Stimulated activated CD8-positive, alpha-beta memory T cell treated with anti-CD3 and anti-CD28 coated beads, Interleukin-7, amount 100 ng/mL, for 1 hour (primary cell): Measurements from ENCODE around the gene MCF2L2.
"Not testable (repeated sequence)": the region's sequence is repeated elsewhere in the genome, so short reads cannot be mapped to it uniquely, and the experiment has no call there.

Experiments used
- DNase-seq, 2 donors: peaks; one replicate each; pipeline ENCODE4 v3.0.0-alpha.2; 2020; ENCODE audit warnings: low read depth in 2 of 2

MCF2L2 gene

GRCh38 chr3:183208260-183208659 lies 220.2 kb downstream of the MCF2L2 start:
- no peak for DNase-seq

GRCh38 chr3:183203670-183204069 lies 224.7 kb downstream of the MCF2L2 start:
- no peak for DNase-seq

GRCh38 chr3:183202004-183202722 lies 226.3 kb downstream of the MCF2L2 start:
- no peak for DNase-seq

GRCh38 chr3:183198939-183199338 lies 229.5 kb downstream of the MCF2L2 start:
- DNase-seq, result no peak

GRCh38 chr3:183197734-183198133 lies 230.7 kb downstream of the MCF2L2 start:
- no peak for DNase-seq

- DNase-seq, result no peak
Observed at GRCh38 chr3:183195266-183195665, 233.2 kb downstream of the MCF2L2 start.

GRCh38 chr3:183193762-183194689 lies 234.4 kb downstream of the MCF2L2 start:
- no peak for DNase-seq

- no peak for DNase-seq
Observed at GRCh38 chr3:183192650-183193300, 235.6 kb downstream of the MCF2L2 start.

- DNase-seq, result no peak
Observed at GRCh38 chr3:183189641-183190040, 238.8 kb downstream of the MCF2L2 start.

GRCh38 chr3:183188895-183189462 lies 239.4 kb downstream of the MCF2L2 start:
- DNase-seq, result no peak

- no peak for DNase-seq
Observed at GRCh38 chr3:183185696-183186095, 242.7 kb downstream of the MCF2L2 start.

- no peak for DNase-seq
Observed at GRCh38 chr3:183182732-183183610, 245.4 kb downstream of the MCF2L2 start.

- no peak for DNase-seq
Observed at GRCh38 chr3:183182073-183182472, 246.3 kb downstream of the MCF2L2 start.

GRCh38 chr3:183181606-183182005 lies 246.8 kb downstream of the MCF2L2 start:
- no peak for DNase-seq

- DNase-seq, result no peak
Observed at GRCh38 chr3:183180784-183181295, 247.6 kb downstream of the MCF2L2 start.

- DNase-seq, result no peak
Observed at GRCh38 chr3:183180110-183180783, 248.2 kb downstream of the MCF2L2 start.

GRCh38 chr3:183179550-183179908 lies 248.9 kb downstream of the MCF2L2 start:
- DNase-seq, result not testable (repeated sequence)

GRCh38 chr3:183178833-183179549 lies 249.4 kb downstream of the MCF2L2 start:
- DNase-seq, result no peak

GRCh38 chr3:183178512-183178832 lies 249.9 kb downstream of the MCF2L2 start:
- no peak for DNase-seq
